IPS-NIHi7 (cell line): ENCODE measurements around the gene VWA5B2.

Experiments used
- DNase-seq: peaks from one replicate; pipeline ENCODE4 v3.0.0; 2012; ENCODE audit warnings: mixed read lengths; ENCODE audit errors: extremely low spot score

The VWA5B2 gene

DNA sequence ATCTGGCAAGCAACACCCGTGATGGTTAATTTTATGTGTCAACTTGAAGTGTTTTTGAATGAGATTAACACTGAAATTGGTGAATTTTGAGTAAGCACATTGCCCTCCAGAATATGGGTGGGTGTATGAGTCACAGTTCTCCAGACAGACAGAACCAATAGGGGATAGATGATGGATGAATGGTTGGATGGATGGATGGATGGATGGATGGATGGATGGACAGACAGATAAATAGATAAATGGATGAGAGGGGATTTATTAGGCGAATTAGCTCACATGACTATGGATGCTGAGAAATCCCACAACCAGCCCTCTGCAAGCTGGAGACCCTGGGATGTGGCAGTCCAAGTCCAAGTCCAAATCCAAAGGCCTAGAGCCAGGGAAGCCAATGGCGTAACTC, 5.4 kb upstream of the VWA5B2 start:
- DNase-seq = no peak

DNA sequence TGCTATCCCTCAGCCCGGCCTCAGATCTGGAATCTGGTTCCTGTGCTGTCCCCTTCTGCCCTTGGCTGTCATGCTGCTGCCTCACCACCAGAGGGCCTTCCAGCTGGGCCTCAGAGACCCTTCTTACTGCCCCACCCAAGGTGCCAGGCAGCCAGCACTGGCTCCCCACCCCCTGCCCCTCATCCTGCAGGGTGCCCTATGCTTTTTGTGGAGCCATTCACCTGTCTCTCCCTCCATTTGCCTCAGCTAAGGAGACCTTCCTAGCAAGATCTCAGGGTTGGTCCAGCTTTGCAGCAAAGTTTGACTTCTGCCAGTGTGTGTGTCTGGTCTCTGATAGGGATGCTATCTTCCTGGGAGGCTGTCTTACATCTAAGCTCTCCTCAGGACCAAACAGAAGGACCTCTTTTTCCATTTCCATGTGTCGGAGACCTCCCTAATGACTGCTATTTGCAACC, 1.9 kb upstream of the VWA5B2 start:
- DNase-seq = peak; percentile 87

DNA sequence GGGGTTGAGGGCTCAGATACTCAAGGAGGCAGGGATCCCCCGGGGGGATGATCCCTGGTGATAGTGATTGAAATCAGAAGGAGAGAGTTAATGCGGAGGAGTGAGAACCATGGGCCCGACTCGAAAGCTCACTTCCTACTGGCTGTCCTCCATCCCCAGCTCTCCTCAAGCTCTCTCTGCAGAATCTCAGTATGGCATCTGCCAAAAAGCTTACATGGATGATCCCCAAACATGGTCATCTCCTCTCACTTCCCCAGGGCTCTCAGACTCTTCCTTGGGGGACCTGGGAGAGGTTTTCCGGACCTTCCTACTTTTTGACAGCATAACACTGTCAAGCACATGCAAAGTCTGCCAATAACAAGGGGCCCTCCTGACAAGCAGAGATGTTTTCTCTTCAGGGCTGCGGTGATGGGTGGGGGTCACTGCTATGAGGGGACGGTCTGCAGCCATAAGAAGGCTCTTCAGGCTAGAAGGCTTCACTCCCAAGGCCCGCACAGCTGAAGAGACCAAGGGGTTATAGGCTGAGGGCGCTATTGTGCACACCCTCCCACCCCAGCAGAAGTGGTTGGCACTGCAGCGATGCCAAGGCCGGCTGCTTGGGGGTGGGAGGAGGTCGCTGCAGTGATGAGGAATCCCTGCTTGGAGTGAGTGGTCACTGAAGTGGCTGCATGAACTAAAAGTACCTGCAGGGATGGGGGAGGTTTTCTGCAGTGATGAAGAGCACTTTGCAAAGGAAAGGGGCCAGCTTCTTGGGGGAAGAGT, 828 bp upstream of the VWA5B2 start:
- no peak for DNase-seq

DNA sequence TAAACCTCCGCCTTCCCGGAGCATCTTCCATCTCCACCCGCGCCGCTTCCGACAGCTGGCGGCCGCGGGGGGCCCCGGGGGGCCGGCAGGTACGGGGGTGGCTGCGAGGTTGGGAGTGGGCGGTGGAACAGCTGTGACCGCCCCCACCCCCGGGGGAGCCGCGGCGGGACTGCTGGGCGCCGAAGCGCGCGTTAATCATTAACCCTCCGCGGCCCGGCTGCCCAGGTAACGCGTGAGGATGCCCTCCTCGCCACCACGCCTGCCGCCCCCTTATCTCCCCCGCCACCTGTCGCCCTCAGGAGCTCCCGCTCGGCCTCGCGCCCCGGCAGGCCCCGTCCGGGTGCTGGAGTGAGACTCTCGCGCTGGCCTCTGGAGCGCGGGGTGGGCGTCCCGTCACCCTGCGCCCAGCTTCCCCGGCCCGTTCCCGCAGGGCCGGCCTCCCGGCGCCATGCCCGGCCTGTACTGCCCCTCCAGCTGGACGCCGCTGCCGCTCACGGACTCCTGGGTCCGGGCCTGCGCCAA, 757 bp downstream of the VWA5B2 start:
- no peak for DNase-seq

DNA sequence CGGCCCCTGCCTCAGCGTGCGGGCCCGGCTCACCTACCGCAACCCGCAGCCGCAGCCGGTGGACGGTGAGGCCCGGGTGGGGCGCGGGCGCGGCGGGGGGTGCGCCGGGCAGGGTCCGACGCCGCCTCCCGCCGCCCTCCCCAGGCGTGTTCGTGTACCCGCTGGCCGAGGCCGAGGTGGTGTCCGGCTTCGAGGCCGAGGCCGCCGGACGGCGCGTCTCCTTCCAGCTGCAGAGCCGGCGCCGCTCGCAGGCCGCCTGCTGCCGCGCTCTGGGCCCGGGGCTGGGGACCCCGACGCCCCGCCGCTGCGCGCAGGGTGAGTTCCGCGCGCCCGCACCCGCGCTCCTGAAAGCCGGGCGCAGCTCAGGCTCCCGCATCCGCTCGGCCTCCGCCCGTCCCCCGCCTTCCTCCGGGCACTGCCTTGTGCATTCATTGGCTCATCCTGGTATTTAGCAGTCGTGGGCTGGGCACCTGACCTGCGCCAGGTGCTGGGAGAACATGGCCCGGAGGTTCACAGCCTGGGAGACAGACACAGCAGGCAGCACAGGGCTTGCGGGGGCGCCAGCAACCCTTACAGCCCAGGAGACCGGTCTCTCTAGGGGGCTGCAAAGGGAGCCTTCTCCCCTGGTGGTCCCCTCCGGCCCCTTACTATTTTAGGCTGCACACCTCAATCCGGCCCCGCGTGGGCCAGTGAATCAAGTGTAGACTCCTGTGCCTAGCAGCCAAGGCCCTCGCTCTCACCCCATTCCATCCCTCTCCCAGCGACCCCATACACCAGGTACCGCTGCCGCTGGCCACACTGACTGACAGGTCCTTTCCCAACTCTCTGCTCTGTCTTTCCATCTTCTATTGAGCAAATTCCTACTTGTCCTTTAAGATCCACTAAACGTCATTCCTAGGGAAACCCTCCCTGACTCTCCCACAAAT, 1.5 kb downstream of the VWA5B2 start:
- no peak for DNase-seq

DNA sequence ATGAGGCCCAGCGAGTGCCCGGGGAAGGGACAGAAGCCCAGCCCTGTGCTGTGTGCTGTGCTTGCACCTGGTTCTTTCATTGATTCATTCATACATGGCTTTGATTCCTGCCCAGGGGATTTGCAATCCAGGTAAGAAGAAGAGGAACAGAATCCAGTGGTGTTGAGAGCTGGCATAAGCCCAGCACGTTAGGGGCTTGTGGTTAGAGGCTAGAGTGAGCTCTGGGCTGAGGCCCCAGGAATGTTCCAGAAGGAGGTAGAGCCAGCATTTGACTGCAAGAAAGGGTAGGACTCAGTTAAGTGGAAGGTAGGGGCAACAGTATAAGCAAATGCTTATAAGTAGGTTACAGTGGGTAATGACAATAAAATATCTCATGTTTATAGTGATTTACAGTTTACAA, 2.3 kb downstream of the VWA5B2 start:
- DNase-seq = no peak

DNA sequence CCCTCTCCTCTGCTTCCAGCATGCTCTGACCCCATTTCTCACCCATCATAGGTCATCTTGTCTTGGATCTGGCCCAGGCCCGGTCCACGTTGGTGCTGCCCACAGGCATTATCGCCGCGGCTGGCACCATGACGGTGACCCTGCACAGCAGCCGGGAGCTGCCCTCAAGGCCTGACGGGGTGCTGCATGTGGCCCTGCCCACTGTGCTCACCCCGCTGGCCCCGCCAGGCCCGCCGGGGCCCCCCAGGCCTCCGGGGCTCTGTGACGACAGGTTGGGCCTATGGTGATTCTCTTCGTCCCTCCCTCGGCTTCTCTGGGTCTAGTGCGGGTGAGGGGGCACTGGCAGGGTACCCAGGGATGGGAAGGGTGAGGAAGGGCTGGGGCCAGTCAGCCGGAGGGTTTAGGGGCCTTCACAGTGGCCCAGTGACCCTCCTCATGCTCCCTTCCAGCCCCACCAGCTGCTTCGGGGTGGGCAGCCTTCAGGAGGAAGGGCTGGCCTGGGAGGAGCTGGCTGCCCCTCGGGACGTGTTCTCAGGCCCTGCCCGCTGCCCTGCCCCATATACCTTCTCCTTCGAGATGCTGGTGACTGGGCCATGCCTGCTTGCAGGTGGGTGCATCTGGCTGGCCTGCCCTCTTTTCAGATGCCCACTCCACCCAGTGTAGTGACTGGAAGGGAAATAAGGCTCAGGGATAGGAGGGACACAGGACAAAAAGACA, 3.9 kb downstream of the VWA5B2 start:
- no peak for DNase-seq

DNA sequence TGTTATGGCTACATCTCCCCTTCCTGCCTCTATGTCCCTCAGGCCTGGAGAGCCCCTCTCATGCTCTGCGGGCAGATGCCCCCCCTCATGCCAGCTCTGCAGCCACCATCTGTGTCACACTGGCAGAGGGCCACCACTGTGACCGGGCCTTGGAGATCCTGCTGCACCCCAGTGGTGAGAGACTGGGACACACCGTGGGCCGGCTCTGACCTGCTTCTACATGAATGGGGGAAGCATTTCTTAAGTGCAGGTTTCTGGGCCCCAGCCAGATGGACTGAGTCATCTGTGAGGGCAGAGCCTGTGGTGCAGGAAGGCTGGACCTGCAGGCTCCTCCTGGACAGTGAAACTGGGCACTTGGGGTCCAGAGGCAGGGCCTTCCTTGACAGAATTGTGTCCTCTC, 4.8 kb downstream of the VWA5B2 start:
- DNase-seq = no peak

DNA sequence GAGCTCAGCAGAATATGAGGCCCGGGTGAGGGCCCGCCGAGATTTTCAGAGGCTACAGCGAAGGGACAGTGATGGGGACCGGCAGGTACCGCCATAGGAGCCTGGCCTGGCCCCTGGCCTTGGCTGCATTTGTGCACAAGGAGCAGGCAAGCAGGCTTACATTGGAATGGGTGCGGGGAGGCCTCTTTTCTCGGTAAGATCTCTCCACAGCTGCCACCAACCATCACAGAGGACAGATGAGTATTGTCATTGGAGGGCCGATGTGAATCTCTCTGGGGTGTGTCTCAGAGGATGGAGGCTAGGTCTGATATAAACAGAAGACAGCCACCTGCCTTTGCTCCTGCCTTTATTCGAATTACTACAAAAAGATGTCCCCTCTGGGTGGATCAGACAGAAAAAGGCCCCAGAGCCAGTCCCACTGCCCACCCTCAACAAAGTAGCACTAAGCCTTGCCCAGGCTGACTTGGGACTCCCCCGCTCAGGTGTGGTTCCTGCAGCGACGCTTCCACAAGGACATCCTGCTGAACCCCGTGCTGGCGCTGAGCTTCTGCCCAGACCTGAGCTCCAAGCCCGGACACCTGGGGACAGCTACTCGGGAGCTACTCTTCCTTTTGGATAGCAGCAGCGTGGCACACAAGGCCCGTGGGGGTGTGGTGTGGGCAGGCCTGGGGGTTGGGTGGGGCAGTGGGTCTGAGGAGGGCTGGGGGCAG, 5.4 kb downstream of the VWA5B2 start:
- DNase-seq = no peak

DNA sequence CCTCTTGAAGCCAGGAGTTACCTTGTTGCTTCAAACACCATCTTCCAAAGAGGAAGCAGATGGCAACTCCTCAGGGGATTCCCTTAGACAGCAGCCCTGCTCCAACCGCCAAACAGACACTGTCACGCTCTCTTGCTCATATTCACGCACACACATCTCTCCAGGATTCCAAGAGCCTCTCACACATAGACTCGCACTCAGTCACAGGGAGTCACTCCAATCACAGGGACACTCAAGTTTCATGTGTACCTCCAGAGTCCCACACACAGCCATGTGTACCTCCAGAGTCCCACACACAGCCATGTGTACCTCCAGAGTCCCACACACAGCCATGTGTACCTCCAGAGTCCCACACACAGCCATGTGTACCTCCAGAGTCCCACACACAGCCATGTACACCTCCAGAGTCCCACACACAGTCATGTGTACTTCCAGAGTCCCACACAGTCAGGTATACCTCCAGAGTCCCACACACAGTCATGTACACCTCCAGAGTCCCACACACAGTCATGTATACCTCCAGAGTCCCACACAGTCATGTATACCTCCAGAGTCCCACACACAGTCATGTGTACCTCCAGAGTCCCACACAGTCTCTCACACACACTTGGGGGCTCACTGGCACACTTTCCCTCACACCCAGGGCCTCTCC, 6.1 kb downstream of the VWA5B2 start:
- no peak for DNase-seq

DNA sequence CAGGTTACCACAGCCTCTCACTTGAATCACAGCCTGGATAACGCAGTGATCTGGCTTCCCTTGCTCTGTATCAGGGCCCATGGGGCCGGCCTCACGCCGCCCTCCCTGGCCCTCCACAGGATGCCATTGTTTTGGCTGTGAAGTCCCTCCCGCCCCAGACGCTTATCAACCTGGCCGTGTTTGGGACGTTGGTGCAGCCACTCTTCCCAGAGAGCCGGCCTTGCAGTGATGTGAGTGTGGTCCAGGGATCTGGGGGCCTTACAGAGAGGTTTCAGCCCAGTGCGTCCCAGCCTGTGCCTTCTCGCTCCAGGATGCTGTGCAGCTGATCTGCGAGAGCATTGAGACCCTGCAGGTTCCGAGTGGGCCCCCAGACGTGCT, 6.6 kb downstream of the VWA5B2 start:
- DNase-seq = no peak

DNA sequence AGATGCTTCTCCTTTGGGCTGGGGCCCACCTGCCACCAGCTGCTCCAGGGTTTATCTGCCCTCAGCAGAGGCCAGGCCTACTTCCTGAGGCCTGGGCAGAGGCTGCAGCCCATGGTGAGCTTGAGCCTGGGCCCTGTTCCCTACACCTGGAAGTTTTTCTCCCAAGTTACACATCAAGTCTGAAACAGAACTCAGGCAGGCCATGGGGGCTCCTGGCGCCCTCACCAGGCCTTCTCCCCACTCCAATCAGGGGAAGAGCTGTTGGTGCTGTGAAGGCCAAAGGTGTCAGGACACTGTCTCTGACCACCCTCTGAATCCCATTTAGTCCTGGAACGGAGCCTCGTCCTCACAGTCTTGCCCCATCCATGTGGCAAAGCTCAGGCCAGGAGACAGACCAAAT, 7.3 kb downstream of the VWA5B2 start:
- no peak for DNase-seq

DNA sequence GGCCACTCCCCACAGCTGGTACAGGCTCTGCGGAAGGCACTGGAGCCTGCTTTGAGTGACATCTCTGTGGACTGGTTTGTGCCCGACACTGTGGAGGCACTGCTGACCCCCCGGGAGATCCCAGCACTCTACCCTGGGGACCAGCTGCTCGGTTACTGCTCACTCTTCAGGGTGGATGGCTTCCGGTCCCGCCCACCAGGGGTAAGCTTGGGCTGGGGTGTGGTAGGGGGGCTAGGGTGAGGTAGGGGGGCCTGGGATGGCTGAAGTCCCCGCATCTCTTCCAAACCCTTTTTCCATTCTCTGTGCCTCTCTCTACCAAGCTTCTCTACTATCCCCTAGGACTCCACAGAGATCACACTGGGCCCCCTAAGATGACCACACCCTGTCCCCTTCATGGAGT, 7.8 kb downstream of the VWA5B2 start:
- DNase-seq = no peak

DNA sequence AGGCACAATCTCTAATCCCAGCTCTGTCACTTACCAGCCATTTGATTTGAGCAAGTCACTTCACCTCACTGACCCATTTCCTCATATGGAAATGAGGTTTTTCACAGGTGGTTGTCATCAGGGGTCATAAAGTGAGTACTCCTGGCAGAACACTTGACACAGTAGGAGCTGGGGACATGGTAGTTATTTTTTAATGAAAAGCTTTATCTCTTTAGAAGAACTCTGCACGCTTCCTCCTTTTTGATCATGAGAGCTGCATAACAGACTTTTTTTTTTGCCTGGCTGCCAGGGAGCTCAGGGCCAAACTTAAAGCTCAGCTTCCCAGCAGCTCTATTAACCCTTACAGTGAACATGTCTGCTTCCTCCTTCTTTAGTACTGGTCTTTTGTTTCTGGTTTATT, 8.4 kb downstream of the VWA5B2 start:
- no peak for DNase-seq

DNA sequence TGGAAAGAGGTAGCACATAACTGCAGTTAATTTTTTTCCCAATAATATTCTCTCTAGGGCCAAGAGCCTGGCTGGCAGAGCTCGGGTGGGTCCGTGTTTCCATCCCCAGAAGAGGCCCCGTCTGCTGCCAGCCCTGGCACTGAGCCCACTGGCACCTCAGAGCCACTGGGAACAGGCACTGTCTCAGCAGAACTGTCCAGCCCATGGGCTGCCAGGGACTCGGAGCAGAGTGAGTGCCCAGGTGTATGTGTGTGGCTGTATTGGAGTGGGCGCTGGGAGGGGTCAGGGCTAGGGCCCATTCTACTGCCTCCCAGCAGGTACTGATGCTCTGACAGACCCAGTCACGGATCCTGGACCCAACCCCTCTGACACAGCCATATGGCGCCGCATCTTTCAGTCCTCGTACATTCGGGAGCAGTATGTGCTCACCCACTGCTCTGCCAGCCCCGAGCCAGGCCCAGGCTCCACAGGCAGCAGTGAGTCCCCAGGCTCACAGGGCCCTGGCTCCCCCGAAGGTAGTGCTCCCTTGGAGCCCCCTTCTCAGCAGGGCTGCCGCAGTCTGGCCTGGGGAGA, 8.9 kb downstream of the VWA5B2 start:
- no peak for DNase-seq

DNA sequence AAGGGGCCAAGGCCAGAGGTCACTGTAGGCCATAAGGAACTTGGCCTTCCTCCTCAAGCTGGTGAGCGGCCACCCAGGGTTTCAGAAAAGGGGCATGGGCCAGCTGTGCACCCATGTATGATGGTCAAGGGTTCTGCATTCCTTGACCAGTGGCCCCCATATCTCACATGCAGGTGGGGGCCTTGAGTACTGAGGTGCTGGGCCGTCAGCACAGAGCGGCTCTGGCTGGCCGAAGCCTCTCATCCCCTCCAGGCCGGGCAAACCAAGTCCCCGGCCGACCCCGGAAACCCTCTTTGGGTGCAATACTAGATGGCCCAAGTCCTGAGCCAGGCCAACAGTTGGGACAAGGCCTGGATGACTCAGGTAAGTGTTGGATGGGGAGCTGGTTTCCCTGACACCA, 9.8 kb downstream of the VWA5B2 start:
- DNase-seq = no peak

DNA sequence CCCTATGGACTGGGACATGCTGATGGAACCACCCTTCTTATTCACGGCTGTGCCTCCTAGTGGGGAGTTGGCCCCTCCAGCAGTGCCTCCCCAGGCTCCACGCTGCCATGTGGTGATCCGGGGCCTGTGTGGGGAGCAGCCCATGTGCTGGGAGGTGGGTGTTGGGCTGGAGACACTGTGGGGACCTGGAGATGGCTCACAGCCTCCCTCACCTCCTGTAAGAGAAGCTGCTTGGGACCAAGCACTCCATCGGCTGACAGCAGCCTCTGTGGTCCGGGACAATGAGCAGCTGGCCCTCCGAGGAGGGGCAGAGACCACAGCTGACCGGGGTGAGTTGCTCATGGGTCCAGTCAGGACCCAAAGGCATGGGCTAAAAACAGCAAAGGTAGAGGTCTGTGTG, 10.3 kb downstream of the VWA5B2 start:
- no peak for DNase-seq

DNA sequence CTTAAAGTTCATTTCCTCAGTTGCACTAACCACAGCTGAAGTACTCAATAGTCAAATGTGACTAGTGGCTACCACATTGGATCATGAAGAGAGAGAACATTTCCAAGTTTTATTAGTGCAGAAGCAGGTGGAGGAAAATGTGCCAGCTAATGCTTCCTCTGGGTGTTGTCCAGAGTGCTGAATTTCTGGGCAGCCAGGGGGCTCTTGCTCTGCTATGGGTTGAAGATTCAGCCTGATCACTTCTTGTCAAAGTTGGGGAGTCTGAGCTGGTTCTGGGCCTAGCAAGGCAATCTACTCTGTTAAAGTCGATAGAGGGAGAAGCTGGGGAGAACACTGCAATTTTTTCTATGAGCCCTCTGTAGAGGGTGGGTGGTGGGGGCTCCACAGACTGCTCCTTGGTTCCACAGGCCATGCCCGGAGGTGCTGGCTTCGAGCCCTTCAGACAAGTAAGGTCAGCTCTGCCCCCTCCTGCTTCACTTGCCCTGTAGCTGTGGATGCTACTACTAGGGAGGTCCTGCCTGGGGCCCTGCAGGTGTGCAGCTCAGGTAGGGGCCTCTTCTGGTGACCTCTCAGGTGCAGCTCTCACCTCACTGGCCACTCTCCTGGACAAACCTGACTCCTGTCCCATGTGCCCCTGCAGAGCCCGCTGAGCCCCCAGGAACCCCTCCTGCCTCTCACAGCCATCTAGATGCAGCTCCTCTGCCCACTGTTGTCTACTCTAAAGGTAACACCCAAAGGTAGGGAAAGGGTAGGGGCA, 11.2 kb downstream of the VWA5B2 start:
- peak; percentile 70 for DNase-seq

DNA sequence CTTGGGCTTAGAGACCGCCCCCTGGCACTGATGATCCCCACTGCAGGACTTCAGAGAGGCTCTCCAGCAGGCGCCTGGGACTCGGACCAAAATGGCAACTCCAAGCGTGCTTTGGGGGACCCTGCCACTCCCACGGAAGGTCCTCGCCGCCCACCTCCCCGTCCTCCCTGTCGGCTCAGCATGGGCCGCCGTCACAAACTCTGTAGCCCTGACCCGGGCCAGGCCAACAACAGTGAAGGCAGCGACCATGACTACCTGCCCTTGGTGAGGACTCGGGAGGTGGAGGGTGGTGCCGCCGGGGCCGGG, 11.7 kb downstream of the VWA5B2 start:
- DNase-seq = no peak
